Measurements from ENCODE around the gene C16orf95.

C16orf95 gene

DNA sequence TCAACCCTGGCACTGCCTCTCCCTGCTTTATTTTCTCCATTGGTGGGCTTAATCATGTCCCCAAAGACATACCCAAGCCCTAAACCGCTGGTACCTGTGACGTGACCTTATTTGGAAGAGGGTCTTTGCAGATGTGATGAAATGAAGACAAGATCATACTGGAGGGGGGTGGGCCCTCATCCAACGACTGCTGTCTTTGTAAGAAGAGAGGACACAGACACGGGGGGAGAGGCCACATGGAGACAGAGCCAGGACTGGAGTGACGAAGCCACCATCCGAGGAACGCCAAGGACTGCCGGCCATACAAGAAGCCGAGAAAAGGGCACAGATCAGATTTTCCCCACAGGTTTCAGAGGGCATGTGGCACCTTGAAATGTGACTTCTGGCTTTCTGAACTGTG is 62.5 kb downstream of the C16orf95 start:
- no peak for DNase-seq (ENCODE audit: low read depth in 2 of 2, low spot score in 1 of 2)

DNA sequence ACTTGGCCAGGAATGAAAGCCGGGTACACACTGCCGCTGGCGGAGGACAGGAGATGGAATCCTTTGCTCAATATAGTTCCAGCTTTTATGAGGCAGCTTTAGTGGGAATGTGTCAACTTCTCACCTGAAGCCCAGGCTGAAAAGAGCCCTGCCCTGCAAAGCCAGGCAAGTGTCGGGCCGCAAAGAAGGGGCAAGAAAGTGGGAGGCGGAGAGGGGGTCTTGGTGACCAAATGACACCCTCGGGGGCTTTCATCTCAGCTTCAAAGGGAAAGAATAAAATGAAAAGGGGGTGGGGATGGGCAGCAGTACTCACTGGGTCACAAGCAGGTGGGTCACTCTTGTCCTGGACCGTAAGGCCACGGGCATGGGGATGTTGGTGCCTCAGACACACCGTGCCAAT is 62.9 kb downstream of the C16orf95 start:
- no peak for DNase-seq (ENCODE audit: low read depth in 2 of 2, low spot score in 1 of 2)

DNA sequence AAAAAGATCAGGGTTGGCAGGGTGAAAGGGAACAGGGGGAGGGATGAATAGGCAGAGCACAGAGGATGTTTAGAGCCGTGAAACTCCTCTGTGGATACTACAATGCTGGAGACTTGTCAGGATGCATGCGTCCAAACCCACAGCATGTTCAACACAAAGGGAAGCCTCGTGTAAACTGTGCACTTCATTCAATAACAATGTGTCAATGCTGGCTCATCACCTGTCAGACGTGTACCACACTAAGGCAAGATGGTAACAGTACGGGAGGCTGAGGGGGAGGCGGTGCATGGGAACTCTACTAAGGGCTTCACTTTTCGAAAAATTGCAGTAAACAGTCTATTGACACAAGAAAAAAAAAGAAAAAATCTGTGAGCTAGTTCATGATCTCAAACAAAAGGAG is 63.7 kb downstream of the C16orf95 start:
- DNase-seq (ENCODE audit: low read depth in 2 of 2, low spot score in 1 of 2): no peak
